Endothelial cell of umbilical vein (primary cell): Measurements from ENCODE around the gene IL3RA.

Experiments used
- EZH2 ChIP-seq: IDR thresholded peaks from 2 replicates; pipeline ENCODE4 v1.6.1; 2012; ENCODE audit warnings: borderline replicate concordance, low read depth, mild to moderate bottlenecking, moderate library complexity, low read length, inconsistent platforms; ENCODE audit not compliant: severe bottlenecking
- FOS ChIP-seq: IDR thresholded peaks from 2 replicates; pipeline ENCODE4 v1.6.1; 2011; ENCODE audit warnings: mild to moderate bottlenecking, low read length, moderate library complexity, borderline replicate concordance; ENCODE audit not compliant: insufficient read depth
- GATA2 ChIP-seq: IDR thresholded peaks from 2 replicates; pipeline ENCODE4 v1.7.0; 2011; ENCODE audit warnings: low read depth, mild to moderate bottlenecking, moderate library complexity, mixed read lengths, low read length; ENCODE audit not compliant: insufficient read length, insufficient read depth
- JUN ChIP-seq: IDR thresholded peaks from 2 replicates; pipeline ENCODE4 v1.6.1; 2011; ENCODE audit warnings: borderline replicate concordance, low read depth; ENCODE audit not compliant: insufficient read length, insufficient read depth
- MYC ChIP-seq: IDR thresholded peaks from one replicate; pipeline ENCODE4 v1.6.1; 2011; ENCODE audit warnings: mild to moderate bottlenecking, low read depth, low read length
- POLR2A ChIP-seq: IDR thresholded peaks from 2 replicates; pipeline ENCODE4 v1.6.1; 2012; ENCODE audit warnings: low read depth, mild to moderate bottlenecking, control low read depth, low read length
- POLR2AphosphoS5 ChIP-seq: IDR thresholded peaks from 2 replicates; pipeline ENCODE4 v1.6.1; 2012; ENCODE audit warnings: low read depth, mild to moderate bottlenecking, control low read depth, low read length, moderate library complexity; ENCODE audit not compliant: insufficient read depth
- TF ChIP-seq, protein P1 (sequence below), 2 donors: IDR thresholded peaks; 1 replicate in 1 of 2; 2 replicates in 1 of 2; pipeline ENCODE4 v1.5.1; 2011; ENCODE audit warnings: low read length in 2 of 2, mild to moderate bottlenecking in 2 of 2, moderate library complexity in 2 of 2, control low read depth in 1 of 2, inconsistent platforms in 1 of 2, low read depth in 1 of 2; ENCODE audit not compliant: insufficient read depth in 1 of 2; ENCODE audit errors: extremely low read depth in 1 of 2
- TF ChIP-seq, protein P2 (sequence below): IDR thresholded peaks from 2 replicates; pipeline ENCODE4 v1.6.1; 2011; ENCODE audit not compliant: insufficient read depth, insufficient read length

DNA sequence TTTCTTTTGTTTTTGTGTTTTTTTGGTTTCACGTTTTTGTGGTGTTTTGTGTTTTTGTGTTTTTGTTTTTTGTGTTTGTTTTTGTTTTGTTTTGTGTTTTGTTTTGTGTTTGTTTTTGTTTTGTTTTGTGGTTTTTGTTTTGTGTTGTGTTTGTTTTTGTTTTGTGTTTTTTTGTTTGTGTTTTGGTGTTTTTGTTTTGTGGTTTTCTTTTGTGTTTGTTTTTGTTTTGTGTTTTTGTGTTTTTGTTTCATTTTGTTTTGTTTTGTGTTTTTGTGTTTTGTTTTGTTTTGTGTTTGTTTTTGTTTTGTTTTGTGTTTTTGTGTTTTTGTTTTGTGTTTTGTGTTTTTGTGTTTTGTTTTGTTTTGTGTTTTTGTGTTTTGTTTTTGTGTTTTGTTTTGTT lies 47.0 kb upstream of the IL3RA start:
- TF ChIP-seq, protein P1, sequence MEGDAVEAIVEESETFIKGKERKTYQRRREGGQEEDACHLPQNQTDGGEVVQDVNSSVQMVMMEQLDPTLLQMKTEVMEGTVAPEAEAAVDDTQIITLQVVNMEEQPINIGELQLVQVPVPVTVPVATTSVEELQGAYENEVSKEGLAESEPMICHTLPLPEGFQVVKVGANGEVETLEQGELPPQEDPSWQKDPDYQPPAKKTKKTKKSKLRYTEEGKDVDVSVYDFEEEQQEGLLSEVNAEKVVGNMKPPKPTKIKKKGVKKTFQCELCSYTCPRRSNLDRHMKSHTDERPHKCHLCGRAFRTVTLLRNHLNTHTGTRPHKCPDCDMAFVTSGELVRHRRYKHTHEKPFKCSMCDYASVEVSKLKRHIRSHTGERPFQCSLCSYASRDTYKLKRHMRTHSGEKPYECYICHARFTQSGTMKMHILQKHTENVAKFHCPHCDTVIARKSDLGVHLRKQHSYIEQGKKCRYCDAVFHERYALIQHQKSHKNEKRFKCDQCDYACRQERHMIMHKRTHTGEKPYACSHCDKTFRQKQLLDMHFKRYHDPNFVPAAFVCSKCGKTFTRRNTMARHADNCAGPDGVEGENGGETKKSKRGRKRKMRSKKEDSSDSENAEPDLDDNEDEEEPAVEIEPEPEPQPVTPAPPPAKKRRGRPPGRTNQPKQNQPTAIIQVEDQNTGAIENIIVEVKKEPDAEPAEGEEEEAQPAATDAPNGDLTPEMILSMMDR (IDR thresholded peaks at IDR 0.05; ENCODE audit: extremely low read depth in 1 of 2, insufficient read depth in 1 of 2, low read depth in 1 of 2, low read length in 2 of 2): no peak
- TF ChIP-seq POLR2A (no peak), GATA2 (no peak), EZH2 (no peak), MYC (no peak), JUN (no peak), FOS (no peak), POLR2AphosphoS5 (no peak)
- TF ChIP-seq, protein P2, sequence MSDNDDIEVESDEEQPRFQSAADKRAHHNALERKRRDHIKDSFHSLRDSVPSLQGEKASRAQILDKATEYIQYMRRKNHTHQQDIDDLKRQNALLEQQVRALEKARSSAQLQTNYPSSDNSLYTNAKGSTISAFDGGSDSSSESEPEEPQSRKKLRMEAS: no peak
